Ishikawa (cell line): ENCODE results near the gene DRD1.

Experiments
- TAF1 ChIP-seq: IDR thresholded peaks from 2 replicates; pipeline ENCODE4 v1.6.1; 2012; ENCODE audit warnings: low read depth, mild to moderate bottlenecking
- TEAD4 ChIP-seq: IDR thresholded peaks from 2 replicates; pipeline ENCODE4 v1.6.1; 2012
- YY1 ChIP-seq: IDR thresholded peaks from 2 replicates; pipeline ENCODE4 v1.6.1; 2012; ENCODE audit warnings: low read depth
- TF ChIP-seq, protein P1 (sequence below): IDR thresholded peaks from 2 replicates; pipeline ENCODE4 v1.6.1; 2012

- TF ChIP-seq TAF1 (no peak), TEAD4 (no peak), YY1 (no peak)
- TF ChIP-seq, protein P1, sequence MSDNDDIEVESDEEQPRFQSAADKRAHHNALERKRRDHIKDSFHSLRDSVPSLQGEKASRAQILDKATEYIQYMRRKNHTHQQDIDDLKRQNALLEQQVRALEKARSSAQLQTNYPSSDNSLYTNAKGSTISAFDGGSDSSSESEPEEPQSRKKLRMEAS = no peak
Observed at GRCh38 chr5:175493726-175494125, 49.7 kb upstream of the DRD1 start.
